Peyer's patch (tissue), 4 donors: ENCODE data around the gene N4BP2. TPM values are rescaled to one million over a fixed set of nuclear protein-coding genes. Genes with fewer than 3 reads are reported as not detected.

Source experiments
- small RNA-seq, 2 donors: library from RNA; depleted of rRNA; stranded (forward); fragments of <200 nt; gene quantifications; one replicate each; pipeline ENCODE3, GENCODE V24; 2016
- total RNA-seq, 4 donors: library from RNA; depleted of rRNA; stranded (reverse); fragments of >200 nt; gene quantifications; one replicate each; pipeline ENCODE4 v1.1.0, GENCODE V29; 2016

Gene N4BP2
- total RNA-seq, 4 donors from 2014 or later = 8.1 to 39.6 (median 10.2) TPM

Small RNAs within 50 kb of the gene (small RNA-seq; reads per million reads assigned to genes)
- gene AC095057.1 (0 reads per million in 2 donors), gene RF00432 (0 reads per million in 2 donors), gene RNU6-1112P (0 reads per million in 2 donors)

Other genes with a start within 250 kb of the N4BP2 start
- gene PDS5A, start 78.9 kb upstream of the N4BP2 start, total RNA-seq = 100 to 1,000 TPM in 1 of 4 donors, 10 to 100 TPM in 3; 68.3 to 110 (median 76.8) TPM
- 10 to 100 TPM in 2 of 4 donors, 1 to 10 TPM in 2; 3.0 to 46.2 (median 9.8) TPM for gene RHOH, start 140.2 kb downstream of the N4BP2 start, total RNA-seq